MCF 10A (cell line): ENCODE measurements around the gene XRCC3. TPM values are rescaled to one million over a fixed set of nuclear protein-coding genes. Genes with fewer than 3 reads are reported as not detected.

Source experiments
- BruUV-seq: library from RNA; stranded (reverse); fragments of 400-500 nt; replicated peaks from 2 replicates; lab custom pipeline; 2021; lab: Mats Ljungman, UMichigan
- CTCF ChIA-PET: fragments of 300-600 bp; sonication (Branson Sonifier 250); formaldehyde crosslinking; extraction: SDS; loops from one replicate; lab custom pipeline; 2021; ENCODE audit warnings: antibody characterized with exemption, inconsistent platforms; lab: Yijun Ruan, JAX
- POLR2A ChIA-PET: fragments of 300-600, 350-650 bp; sonication (Branson Sonifier 250); formaldehyde crosslinking; extraction: SDS; loops from one replicate; lab custom pipeline; 2020; ENCODE audit warnings: antibody characterized with exemption, inconsistent platforms; lab: Yijun Ruan, JAX
- DNase-seq: peaks from one replicate; pipeline ENCODE4 v3.0.0-alpha.2; 2018; ENCODE audit not compliant: unreplicated experiment
- H3K27ac Mint-ChIP-seq: one replicate; pipeline ENCODE4 v1.8.0; 2022; ENCODE audit warnings: mild to moderate bottlenecking, low read depth, mixed read lengths; ENCODE audit not compliant: unreplicated experiment
- H3K27me3 Mint-ChIP-seq: one replicate; pipeline ENCODE4 v1.8.0; 2022; ENCODE audit warnings: mixed read lengths; ENCODE audit not compliant: insufficient read depth, unreplicated experiment
- H3K36me3 Mint-ChIP-seq: one replicate; pipeline ENCODE4 v1.8.0; 2022; ENCODE audit warnings: mild to moderate bottlenecking, moderate library complexity, mixed read lengths; ENCODE audit not compliant: insufficient read depth, unreplicated experiment
- H3K4me1 Mint-ChIP-seq: one replicate; pipeline ENCODE4 v1.8.0; 2022; ENCODE audit warnings: mixed read lengths; ENCODE audit not compliant: insufficient read depth, unreplicated experiment
- H3K4me3 Mint-ChIP-seq: one replicate; pipeline ENCODE4 v1.8.0; 2022; ENCODE audit warnings: mild to moderate bottlenecking, moderate library complexity, mixed read lengths; ENCODE audit not compliant: unreplicated experiment
- H3K9me3 Mint-ChIP-seq: one replicate; pipeline ENCODE4 v1.8.0; 2022; ENCODE audit warnings: mixed read lengths; ENCODE audit not compliant: unreplicated experiment
- CTCF ChIP-seq: fragments of 200-600 bp; IDR thresholded peaks from one replicate; pipeline ENCODE4 v1.8.0; 2022; ENCODE audit warnings: antibody characterized with exemption, mild to moderate bottlenecking; ENCODE audit not compliant: unreplicated experiment
- intact Hi-C: fragments of 100-400 bp; cut with micrococcal nuclease; formaldehyde crosslinking; loops from 2 replicates; pipeline ENCODE4 v1.14.1; 2022
- total RNA-seq: library from RNA; stranded (reverse); gene quantifications from 2 replicates; pipeline ENCODE4 v1.2.3, GENCODE V29; 2022

The XRCC3 gene
- total RNA-seq, 1 experiment from 2014 or later: 17.5 TPM

DNA sequence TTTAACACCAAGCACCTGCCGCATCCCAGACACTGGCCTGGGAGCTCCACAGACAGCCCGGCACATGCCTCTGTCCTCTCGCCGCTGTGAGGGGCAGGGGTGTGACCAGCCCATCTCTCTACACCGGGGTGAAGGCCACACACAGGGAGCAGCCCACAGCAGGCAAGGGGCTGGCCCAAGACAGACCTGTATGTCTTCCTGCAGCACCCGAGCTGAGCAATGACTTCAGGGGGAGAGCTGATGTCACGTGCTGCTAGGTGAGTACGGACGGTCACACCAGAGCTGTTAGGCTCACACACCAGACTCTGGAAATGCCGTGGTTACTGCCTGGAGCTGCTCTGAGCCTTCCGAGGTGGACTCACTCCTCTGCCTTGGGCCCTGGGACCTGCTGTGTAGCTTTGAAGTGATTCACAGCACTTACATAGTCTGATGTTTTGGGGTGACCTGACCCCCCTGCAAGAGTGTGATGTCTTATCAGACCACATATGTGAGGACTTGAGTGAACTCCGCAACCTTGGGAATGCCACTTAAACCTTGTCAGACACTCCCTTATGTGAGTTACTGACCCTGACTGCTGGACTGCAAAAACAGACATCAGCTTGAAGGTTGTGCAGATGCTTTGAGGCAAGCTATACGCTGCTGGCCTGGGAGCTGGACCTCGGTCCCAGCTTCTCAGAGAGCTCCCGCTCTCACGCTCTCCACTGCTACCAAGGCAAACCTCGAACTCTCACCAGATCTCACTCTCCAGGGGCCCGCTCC lies 1.8 kb downstream of the XRCC3 start:
- no peak for DNase-seq
- intact Hi-C loops: loop anchor here (10.0 kb wide), 2 partner anchors 89 to 139 kb away; partner anchors contain the start of gene KLC1
- no peak for TF ChIP-seq CTCF

DNA sequence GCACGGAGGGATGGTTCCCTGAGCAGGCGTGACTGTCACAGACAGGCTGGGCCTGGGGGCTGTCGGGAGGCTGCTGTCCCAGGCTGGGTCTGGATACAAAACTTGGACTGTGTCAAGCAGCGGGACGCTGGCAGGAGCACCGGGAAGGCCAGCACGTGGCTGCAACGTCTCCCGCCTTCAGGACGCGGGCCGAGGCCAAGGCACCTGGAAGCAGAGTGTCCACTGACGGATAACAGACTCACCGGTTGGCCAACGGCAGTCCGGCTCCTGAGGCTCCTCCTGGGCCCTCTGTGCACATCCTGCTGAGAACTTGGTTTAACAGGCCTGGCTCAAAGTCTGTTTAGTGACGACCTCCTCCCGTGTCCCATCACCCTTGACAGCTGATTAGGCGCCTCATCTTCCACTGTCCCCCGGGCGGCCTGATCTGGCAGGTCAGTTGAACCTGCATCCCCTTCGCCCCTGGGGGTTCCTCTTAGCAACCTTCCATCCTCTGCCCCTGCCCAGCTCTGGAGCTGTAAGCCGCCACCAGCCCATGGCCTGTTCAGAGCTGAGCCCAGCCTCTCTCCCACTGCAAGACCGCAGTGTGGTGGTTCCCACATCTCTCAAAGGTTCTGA lies 2.5 kb downstream of the XRCC3 start:
- H3K4me1 Mint-ChIP-seq: peaks cover 35% of the 10 kb centered on the region
- no peak for DNase-seq
- no peak for TF ChIP-seq CTCF
- CTCF ChIA-PET: interaction anchor here (0.6 to 1.0 kb wide), 4 partner anchors 9 to 200 kb away, joined by 3 to 6 read pairs (median 3); no protein-coding TSS in a partner anchor
- H3K27me3 Mint-ChIP-seq: no peaks in the 10 kb centered on the region
- peak overlapping the region; percentile 85 for H3K27ac Mint-ChIP-seq
- peak overlapping the region; percentile 53 for H3K4me3 Mint-ChIP-seq
- intact Hi-C loops: loop anchor here (10.0 kb wide), 2 partner anchors 88 to 138 kb away; partner anchors contain the start of gene KLC1
- H3K9me3 Mint-ChIP-seq: no peaks in the 10 kb centered on the region
- POLR2A ChIA-PET: interaction anchor here (0.6 to 2.0 kb wide), 9 partner anchors 10 to 173 kb away, joined by 3 to 8 read pairs (median 3); partner anchors contain the start of genes BAG5 and COA8
- H3K36me3 Mint-ChIP-seq: peaks cover 12% of the 10 kb centered on the region
- no TSS peak for BruUV-seq

More for the DNA sequence above, 1.8 kb downstream of the XRCC3 start:
- Mint-ChIP-seq H3K4me3 (peak overlapping the region; percentile 94), H3K27me3 (no peaks in the 10 kb centered on the region), H3K27ac (peak overlapping the region; percentile 85), H3K36me3 (peaks cover 9% of the 10 kb centered on the region), H3K4me1 (peaks cover 38% of the 10 kb centered on the region), H3K9me3 (no peaks in the 10 kb centered on the region)
- BruUV-seq: no TSS peak
- CTCF ChIA-PET: interaction anchor here (0.6 to 1.0 kb wide), 4 partner anchors 10 to 299 kb away, joined by 3 to 6 read pairs (median 3); no protein-coding TSS in a partner anchor
- POLR2A ChIA-PET: interaction anchor here (0.7 to 1.2 kb wide), 2 partner anchors 15 to 104 kb away, joined by 3 read pairs; no protein-coding TSS in a partner anchor

DNA sequence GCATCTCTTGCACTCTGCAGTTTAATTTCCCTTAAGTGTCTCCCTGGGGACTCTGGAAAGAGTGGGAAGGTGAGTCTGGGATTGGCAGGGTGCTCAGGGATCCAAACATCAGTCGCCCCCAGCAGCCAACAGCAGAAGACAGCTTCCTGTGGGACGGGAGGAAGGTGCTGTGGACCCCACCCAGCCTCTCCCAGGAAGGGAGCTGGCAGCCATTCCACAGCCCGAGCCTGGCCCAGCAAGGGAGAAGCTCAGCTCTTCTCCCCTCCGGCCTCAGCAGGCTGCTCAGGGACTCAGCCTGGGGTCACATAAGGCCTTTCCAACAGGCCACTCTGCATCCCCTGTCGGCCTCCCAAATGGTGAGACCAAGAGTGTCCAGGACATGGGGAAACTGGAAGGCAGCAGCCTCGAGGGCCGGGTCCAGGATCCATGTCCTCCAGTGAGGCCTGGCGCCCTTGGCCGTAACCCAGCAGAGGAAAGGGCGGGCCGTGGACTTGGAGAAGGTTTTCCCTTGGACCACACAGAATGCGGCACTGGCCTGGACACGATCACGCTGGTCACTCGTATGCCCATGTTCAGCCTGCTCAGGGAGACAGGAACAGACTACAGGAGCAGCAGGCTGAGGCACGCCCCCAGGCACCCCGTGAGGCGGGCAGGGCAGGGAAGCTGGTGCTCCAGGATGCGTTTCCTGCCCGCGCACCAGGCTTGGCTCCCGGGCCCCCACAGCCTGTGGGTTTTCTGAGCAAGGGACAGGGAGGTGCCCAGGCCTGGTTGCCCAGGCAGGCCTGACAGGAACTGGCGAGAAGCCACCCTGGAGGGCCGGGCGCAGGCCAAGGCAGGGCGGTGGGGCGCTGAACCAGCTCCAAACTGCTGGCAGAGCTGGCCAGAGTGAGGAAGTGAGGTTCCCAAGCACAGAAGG lies 3.5 kb downstream of the XRCC3 start:
- CTCF ChIA-PET: interaction anchor here (0.7 to 1.0 kb wide), 5 partner anchors 8 to 407 kb away, joined by 3 to 6 read pairs (median 3); no protein-coding TSS in a partner anchor
- no TSS peak for BruUV-seq
- peak; percentile 85 for DNase-seq
- peaks cover 25% of the 10 kb centered on the region for H3K4me1 Mint-ChIP-seq
- H3K9me3 Mint-ChIP-seq: no peaks in the 10 kb centered on the region
- H3K27ac Mint-ChIP-seq: peak overlapping the region; percentile 85
- peaks cover 12% of the 10 kb centered on the region for H3K36me3 Mint-ChIP-seq
- POLR2A ChIA-PET: interaction anchor here (0.6 to 2.0 kb wide), 11 partner anchors 9 to 172 kb away, joined by 3 to 8 read pairs (median 3); partner anchors contain the start of genes BAG5 and COA8
- TF ChIP-seq CTCF: no peak
- H3K4me3 Mint-ChIP-seq: peak overlapping the region; percentile 53
- intact Hi-C loops: loop anchor here (10.0 kb wide), 2 partner anchors 87 to 137 kb away; partner anchors contain the start of gene KLC1
- H3K27me3 Mint-ChIP-seq: no peaks in the 10 kb centered on the region
